GM19351 (cell line): ENCODE measurements around the gene LRRC27.
"Not testable (repeated sequence)": the region's sequence is repeated elsewhere in the genome, so short reads cannot be mapped to it uniquely, and the experiment has no call there.

Experiments
- ATAC-seq: cut with Tn5 transposase; IDR thresholded peaks from one replicate; pipeline ENCODE4 v1.9.1; 2021; ENCODE audit warnings: mild to moderate bottlenecking, moderate library complexity; ENCODE audit not compliant: unreplicated experiment

Gene LRRC27

GRCh38 chr10:132336064-132336746 is 4.2 kb downstream of the LRRC27 start:
- ATAC-seq: no peak

GRCh38 chr10:132336919-132337407 is 5.0 kb downstream of the LRRC27 start:
- ATAC-seq: no peak

GRCh38 chr10:132337854-132338253 is 5.9 kb downstream of the LRRC27 start:
- not testable (repeated sequence) for ATAC-seq

- no peak for ATAC-seq
These were observed 6.9 kb downstream of the LRRC27 start for GRCh38 chr10:132338876-132339275.

- no peak for ATAC-seq
These were observed 7.3 kb downstream of the LRRC27 start for GRCh38 chr10:132339276-132339675.

- no peak for ATAC-seq
These were observed 9.0 kb downstream of the LRRC27 start for GRCh38 chr10:132341017-132341416.

GRCh38 chr10:132341781-132342180 is 9.8 kb downstream of the LRRC27 start:
- no peak for ATAC-seq

- no peak for ATAC-seq
These were observed 10.6 kb downstream of the LRRC27 start for GRCh38 chr10:132342553-132342952.

- no peak for ATAC-seq
These were observed 12.4 kb downstream of the LRRC27 start for GRCh38 chr10:132344386-132344785.

GRCh38 chr10:132345345-132345744 is 13.4 kb downstream of the LRRC27 start:
- no peak for ATAC-seq

- ATAC-seq: no peak
These were observed 14.8 kb downstream of the LRRC27 start for GRCh38 chr10:132346806-132347205.

GRCh38 chr10:132347211-132347930 is 15.4 kb downstream of the LRRC27 start:
- no peak for ATAC-seq

GRCh38 chr10:132347931-132348267 is 15.9 kb downstream of the LRRC27 start:
- ATAC-seq: no peak

GRCh38 chr10:132349766-132350165 is 17.8 kb downstream of the LRRC27 start:
- ATAC-seq: no peak

- no peak for ATAC-seq
These were observed 18.4 kb downstream of the LRRC27 start for GRCh38 chr10:132350391-132350790.

- no peak for ATAC-seq
These were observed 19.0 kb downstream of the LRRC27 start for GRCh38 chr10:132350946-132351345.

- ATAC-seq: no peak
These were observed 19.6 kb downstream of the LRRC27 start for GRCh38 chr10:132351611-132352010.

- peak; percentile 79 for ATAC-seq
These were observed 20.7 kb downstream of the LRRC27 start for GRCh38 chr10:132352462-132353308.

- ATAC-seq: no peak
These were observed 21.7 kb downstream of the LRRC27 start for GRCh38 chr10:132353456-132354355.

- ATAC-seq: no peak
These were observed 22.5 kb downstream of the LRRC27 start for GRCh38 chr10:132354356-132355094.
